ENCODE results near the gene PRRG4.
A peak's percentile ranks its signal among the peaks of the same experiment; 100 is the strongest.
"Not testable (repeated sequence)": the region's sequence is repeated elsewhere in the genome, so short reads cannot be mapped to it uniquely, and the experiment has no call there.

The PRRG4 gene

DNA sequence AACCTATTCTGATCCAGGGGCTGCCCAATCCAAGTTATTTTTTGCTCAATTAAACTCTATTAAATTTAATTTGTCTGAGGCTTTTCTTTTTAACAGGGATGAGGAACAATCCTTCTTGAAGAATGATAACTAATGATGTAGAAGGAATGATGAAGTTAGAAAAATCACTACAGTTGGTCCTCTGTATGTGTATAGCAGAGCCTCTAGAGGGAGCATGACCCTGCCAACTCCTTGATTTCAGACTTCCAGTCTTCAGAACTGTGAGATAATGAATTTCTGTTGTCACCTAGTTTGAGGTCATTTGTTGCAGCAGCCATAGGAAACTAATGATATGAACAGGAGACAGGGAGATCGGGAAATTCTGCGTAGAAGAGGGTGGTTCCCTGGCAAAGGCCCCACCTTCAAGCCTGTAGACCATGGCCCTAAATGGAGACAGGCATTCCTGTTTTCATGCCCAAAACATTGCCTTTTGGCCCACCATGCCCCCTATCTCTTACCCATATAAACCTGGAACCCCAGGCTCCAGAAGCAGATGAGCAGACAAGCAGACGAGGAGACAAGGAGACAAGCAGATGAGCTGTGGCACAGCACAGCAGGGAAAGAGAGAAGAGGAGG is 55.1 kb downstream of the PRRG4 start:
- Mint-ChIP-seq H3K4me1 (no peaks in the 10 kb centered on the region), H3K9me3 (no peaks in the 10 kb centered on the region), H3K36me3 (ENCODE audit: low read depth) (no peaks in the 10 kb centered on the region), H3K27me3 (no peaks in the 10 kb centered on the region), H3K27ac (no peak overlapping the region), H3K4me3 (no peak overlapping the region)
- DNase-seq (no peak), ATAC-seq (no peak)

DNA sequence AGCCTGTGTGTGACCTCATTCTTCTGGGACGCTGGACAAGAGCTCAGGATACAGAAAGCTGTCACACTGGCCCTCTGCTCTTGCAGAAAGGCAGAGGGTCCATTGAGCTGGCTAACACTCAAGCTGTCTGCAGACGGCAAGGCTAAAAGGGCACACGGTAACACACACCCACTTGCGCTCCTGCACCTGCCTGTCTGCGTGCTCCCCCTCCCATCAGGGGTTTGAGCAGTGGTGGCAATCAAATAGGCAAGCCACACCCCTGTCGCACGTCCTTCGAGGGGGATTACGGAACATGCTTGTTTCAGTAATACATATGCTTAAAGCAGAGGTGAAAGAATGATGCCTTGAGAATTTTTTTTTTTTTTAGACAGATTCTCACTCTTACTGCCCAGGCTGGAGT is 55.8 kb downstream of the PRRG4 start:
- H3K9me3 Mint-ChIP-seq: no peaks in the 10 kb centered on the region
- H3K36me3 Mint-ChIP-seq (ENCODE audit: low read depth): no peaks in the 10 kb centered on the region
- no peak overlapping the region for H3K4me3 Mint-ChIP-seq
- DNase-seq (no peak), ATAC-seq (no peak)
- no peak overlapping the region for H3K27ac Mint-ChIP-seq
- H3K4me1 Mint-ChIP-seq: no peaks in the 10 kb centered on the region
- no peaks in the 10 kb centered on the region for H3K27me3 Mint-ChIP-seq

DNA sequence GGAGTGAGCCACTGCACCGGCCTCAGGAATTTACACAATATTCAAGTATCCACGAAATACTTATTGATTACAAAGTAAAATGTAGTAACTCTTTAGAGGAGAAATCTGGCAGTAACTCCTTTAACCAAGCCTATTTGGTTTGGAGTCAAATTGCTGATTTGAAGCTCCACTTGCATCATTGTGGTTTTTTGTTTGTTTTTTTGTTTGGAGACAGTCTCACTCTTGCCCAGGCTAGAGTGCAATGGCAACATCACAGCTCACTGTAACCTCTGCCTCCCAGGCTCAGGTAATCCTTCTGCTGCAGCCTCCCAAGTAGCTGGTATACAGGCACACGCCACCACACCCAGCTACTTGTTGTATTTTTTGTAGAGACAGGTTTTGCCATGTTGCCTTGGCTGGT is 56.5 kb downstream of the PRRG4 start:
- Mint-ChIP-seq H3K27ac (no peak overlapping the region), H3K9me3 (no peaks in the 10 kb centered on the region), H3K36me3 (ENCODE audit: low read depth) (no peaks in the 10 kb centered on the region), H3K27me3 (no peaks in the 10 kb centered on the region), H3K4me1 (no peaks in the 10 kb centered on the region), H3K4me3 (no peak overlapping the region)
- ATAC-seq: no peak
- no peak for DNase-seq

DNA sequence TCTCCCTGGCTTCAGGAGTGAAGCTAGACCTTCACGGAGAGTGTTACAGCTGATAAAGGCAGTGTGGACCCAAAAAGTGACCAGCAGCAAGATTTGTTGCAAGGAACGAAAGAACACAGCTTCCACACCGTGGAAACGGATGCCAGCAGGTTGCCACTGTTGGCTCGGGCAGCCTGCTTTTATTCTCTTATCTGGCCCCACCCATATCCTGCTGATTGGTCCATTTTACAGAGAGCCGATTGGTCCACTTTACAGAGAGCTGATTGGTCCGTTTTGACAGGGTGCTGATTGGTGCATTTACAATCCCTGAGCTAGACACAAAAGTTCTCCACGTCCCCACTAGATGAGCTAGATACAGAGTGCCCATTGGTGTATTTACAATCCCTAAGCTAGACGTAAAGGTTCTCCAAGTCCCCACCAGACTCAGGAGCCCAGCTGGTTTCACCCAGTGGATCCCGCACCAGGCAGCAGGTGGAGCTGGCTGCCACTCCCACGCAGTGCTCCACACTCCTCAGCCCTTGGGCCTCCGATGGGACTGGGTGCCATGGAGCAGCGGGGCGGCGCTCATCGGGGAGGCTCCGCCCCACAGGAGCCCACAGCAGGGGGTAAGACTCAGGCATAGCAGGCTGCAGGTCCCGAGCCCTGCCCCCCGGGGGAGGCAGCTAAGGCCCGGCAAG is 58.1 kb downstream of the PRRG4 start:
- not testable (repeated sequence) for H3K4me1 Mint-ChIP-seq; H3K4me3 Mint-ChIP-seq; H3K27me3 Mint-ChIP-seq; H3K36me3 Mint-ChIP-seq (ENCODE audit: low read depth); ATAC-seq; H3K27ac Mint-ChIP-seq; DNase-seq; H3K9me3 Mint-ChIP-seq

DNA sequence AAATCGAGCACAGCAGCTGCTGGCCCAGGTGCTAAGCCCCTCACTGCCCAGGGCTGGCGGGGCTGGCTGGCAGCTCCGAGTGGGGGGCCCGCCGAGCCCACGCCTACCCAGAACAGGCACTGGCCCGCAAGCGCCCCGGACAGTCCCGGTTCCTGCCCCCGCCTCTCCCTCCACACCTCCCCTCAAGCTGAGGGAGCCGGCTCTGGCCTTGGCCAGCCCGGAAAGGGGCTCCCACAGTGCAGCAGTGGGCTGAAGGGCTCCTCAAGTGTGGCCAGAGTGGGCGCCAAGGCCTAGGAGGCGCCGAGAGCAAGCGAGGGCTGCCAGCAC is 58.6 kb downstream of the PRRG4 start:
- not testable (repeated sequence) for H3K27me3 Mint-ChIP-seq; H3K36me3 Mint-ChIP-seq (ENCODE audit: low read depth); H3K4me1 Mint-ChIP-seq; H3K27ac Mint-ChIP-seq; DNase-seq; H3K4me3 Mint-ChIP-seq; H3K9me3 Mint-ChIP-seq; ATAC-seq

DNA sequence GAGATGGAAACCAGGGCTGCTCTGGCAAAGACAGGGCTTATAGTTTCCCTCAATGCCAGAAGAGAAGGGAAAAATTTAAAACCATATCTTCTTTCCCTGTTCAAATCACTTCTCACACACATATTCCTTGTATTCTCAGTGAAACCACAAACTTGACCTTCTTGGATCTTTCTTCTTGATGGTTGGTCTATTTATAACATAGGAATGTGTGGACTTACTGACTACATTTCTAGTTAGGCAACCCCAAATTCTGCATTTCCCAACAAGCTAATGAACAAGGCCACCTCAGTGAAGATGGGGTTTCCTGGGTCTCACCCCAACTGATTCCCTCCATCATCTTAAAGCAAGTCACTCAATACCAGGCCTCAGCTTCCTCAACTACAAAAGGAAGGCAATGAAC is 59.1 kb downstream of the PRRG4 start:
- no peak for DNase-seq
- peaks cover 10% of the 10 kb centered on the region for H3K4me1 Mint-ChIP-seq

DNA sequence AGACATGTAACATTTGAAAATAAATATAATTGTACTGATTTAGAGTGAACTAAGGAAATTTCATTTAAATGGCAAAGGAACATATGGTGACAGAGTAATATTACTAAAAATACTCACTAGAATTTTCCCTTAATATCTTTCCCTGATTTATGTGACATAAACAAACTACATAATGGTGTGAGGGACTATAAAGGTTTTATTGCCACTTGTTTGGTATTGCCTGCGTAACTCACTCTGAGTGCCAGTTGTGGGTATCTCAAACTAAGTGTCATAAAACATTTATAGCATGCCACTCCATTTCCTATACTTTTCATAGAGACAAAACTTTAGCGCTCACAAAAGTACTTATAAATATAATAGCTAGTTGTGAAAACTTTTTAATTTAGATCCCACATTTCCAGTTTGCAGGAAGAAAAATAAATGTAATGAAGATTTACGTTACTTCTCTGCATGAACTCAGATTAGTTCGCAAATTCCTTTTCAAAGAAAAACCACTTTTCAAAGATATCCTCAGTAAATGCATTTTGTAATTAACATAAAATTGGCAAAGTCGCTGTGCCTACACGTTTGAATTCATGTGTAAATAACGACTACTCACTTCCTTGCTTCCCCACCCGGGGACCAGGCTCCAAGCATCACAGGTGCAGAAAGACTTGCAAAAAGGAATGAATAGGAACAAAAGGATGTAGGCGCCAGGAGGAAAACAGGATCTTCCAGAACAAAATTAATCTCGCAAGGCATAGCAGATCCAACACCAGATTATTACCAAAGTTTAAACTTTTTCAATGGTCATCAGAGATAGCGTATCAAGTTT is 61.3 kb downstream of the PRRG4 start:
- ATAC-seq: no peak
- H3K36me3 Mint-ChIP-seq (ENCODE audit: low read depth): peaks cover 5% of the 10 kb centered on the region
- no peaks in the 10 kb centered on the region for H3K9me3 Mint-ChIP-seq

More for the DNA sequence above, 59.1 kb downstream of the PRRG4 start:
- Mint-ChIP-seq H3K9me3 (no peaks in the 10 kb centered on the region), H3K36me3 (ENCODE audit: low read depth) (no peaks in the 10 kb centered on the region), H3K27ac (no peak overlapping the region), H3K27me3 (no peaks in the 10 kb centered on the region), H3K4me3 (no peak overlapping the region)
- ATAC-seq: no peak

DNA sequence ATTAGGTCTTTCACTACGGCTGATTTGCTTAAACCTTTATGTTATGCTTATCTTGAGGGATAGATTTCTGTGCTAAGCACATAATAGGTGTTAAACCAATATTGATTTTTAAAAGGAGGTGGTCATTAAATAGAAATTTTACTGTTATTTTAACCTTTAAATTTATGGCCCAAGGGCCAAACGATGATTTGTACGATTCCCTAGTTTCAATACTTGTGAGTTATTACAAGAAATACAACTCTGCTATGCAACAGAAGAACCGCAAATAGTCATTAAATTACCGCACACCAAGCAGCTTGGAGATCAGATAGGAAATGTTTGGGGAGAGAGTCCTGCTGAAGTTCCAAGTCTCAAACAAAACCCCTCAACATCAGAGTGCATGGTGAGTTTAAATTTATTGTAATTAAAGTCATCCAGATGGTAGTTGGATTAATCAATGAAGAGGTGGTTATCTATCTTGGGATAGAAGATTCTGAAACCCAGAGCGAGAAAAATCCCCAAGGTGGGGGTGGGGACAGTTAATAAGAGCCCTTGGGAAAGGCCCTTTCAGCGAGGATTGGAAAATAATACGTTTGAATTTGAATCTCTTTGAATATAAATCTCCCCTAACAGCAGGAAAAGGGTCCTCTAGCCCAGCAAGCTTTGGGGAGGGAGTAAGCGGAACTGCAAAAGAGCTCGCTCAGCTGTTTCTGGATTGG is 62.1 kb downstream of the PRRG4 start:
- peaks cover 5% of the 10 kb centered on the region for H3K36me3 Mint-ChIP-seq (ENCODE audit: low read depth)
- DNase-seq: peak; percentile 47
- no peaks in the 10 kb centered on the region for H3K27me3 Mint-ChIP-seq
- peaks cover 34% of the 10 kb centered on the region for H3K4me1 Mint-ChIP-seq
- H3K27ac Mint-ChIP-seq: peak overlapping the region; percentile 92
- H3K4me3 Mint-ChIP-seq: peak overlapping the region; percentile 81
- peak; percentile 27 for ATAC-seq
- no peaks in the 10 kb centered on the region for H3K9me3 Mint-ChIP-seq

More for the DNA sequence above, 61.3 kb downstream of the PRRG4 start:
- Mint-ChIP-seq H3K4me3 (peak overlapping the region; percentile 81), H3K27ac (no peak overlapping the region), H3K27me3 (no peaks in the 10 kb centered on the region), H3K4me1 (peaks cover 30% of the 10 kb centered on the region)
- DNase-seq: no peak

DNA sequence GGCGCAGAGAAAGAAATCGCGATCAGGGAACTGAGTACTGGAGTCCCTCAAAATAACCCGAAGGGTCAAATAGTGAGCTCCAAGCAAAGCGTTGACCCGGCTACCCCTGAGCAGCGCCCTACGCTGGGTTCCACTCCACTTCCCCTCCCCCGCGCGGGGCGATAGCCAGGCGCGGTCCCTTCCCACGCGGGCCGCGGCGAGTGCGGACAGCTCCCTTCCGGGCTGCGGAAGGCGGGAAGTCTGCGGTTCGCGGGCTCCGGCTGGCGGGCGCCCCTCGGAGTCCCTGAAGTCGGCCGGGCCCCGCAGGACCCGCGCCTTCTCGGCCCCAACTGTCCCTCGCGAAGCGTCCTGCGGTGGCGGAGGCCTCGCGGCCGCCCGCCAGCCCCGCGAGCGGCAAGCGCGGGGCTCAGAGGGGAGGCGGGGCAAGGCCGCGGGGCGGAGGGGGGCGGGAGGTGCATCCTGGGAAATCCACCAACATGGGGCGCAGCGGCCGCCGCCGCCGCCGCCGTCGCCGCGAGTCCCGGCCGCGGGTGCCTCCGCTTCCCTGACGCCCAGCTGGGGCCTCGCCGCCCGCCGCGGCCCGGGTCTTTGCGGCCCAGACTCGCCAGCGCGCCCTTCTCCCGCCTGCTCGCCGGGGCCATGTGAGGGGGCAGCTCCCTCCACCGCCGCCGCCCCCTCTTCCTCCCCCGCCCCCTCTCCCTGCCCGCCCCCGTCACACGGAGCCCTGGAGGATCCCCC is 62.8 kb downstream of the PRRG4 start, which contains the start of gene QSER1:
Gene QSER1 (plus strand): TSS at position 457 of the 738 bp plus-strand sequence. CDS start 315 bp downstream, outside the sequence.
- ATAC-seq (peak; percentile 53), DNase-seq (peak; percentile 70)
- Mint-ChIP-seq H3K27me3 (no peaks in the 10 kb centered on the region), H3K27ac (peak within 1 kb of the TSS; percentile 94), H3K9me3 (no peaks in the 10 kb centered on the region), H3K36me3 (ENCODE audit: low read depth) (peaks cover 5% of the 10 kb centered on the region), H3K4me1 (peaks cover 38% of the 10 kb centered on the region), H3K4me3 (peak within 1 kb of the TSS; percentile 94)

DNA sequence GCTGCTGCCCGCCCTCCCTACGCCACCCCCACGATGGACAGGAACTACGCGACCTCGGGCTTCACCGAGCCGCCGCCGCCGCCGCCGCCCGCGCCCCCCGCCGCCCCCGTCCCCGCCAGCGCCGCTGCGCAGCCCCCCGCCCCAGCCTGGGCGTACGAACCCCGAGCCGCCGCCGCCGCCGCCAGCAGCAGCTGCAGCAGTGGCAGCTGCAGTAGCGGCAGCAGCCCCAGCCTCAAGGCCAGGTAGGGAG is 63.3 kb downstream of the PRRG4 start:
- DNase-seq (no peak), ATAC-seq (peak; percentile 15)
- Mint-ChIP-seq H3K4me3 (peak overlapping the region; percentile 94), H3K9me3 (no peaks in the 10 kb centered on the region), H3K4me1 (peaks cover 43% of the 10 kb centered on the region), H3K27ac (no peak overlapping the region), H3K36me3 (ENCODE audit: low read depth) (peaks cover 5% of the 10 kb centered on the region), H3K27me3 (no peaks in the 10 kb centered on the region)

DNA sequence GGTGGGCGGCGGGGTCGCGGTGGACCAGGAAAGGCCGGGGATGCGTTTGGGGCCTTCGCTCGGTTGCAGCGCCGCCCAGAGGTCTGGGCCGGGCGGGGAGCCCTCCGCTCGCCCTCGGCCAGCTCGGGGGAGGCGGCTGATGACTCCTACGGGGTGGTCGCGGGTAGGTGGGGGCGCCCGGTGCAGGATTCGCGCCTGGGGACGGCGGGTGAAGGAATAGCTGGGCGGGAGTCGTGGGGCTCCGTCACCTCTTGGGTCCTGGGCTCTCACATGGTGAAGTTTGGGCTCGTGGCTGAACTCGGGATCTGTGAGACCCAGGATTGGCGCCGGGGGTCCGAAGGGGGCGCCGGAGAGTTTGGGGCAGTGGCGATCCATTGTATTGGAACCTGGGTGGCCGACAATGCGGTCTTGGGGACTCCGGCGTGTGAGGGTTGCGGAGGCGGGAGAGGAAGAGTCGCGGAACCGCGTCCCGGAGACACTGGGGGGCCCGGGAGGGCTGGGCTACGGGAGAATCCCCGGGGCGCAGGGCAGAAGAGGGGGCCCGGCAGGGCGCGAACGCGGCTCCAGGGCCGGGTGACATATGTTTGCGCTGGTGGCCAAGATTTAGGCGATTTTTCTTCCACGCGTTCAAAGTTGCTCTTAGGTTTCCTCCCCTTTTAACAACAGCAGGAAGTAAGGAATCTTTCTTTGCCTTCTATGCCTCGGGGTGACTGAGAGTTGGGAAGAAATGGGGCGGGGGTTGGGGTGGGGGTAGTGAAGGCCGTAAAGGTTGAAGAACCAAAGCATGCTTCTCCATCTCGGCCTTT is 63.8 kb downstream of the PRRG4 start:
- Mint-ChIP-seq H3K27ac (peak overlapping the region; percentile 94), H3K4me3 (peak overlapping the region; percentile 94), H3K27me3 (no peaks in the 10 kb centered on the region), H3K36me3 (ENCODE audit: low read depth) (peaks cover 5% of the 10 kb centered on the region), H3K9me3 (no peaks in the 10 kb centered on the region), H3K4me1 (peaks cover 44% of the 10 kb centered on the region)
- ATAC-seq (peak; percentile 42), DNase-seq (peak; percentile 65)

DNA sequence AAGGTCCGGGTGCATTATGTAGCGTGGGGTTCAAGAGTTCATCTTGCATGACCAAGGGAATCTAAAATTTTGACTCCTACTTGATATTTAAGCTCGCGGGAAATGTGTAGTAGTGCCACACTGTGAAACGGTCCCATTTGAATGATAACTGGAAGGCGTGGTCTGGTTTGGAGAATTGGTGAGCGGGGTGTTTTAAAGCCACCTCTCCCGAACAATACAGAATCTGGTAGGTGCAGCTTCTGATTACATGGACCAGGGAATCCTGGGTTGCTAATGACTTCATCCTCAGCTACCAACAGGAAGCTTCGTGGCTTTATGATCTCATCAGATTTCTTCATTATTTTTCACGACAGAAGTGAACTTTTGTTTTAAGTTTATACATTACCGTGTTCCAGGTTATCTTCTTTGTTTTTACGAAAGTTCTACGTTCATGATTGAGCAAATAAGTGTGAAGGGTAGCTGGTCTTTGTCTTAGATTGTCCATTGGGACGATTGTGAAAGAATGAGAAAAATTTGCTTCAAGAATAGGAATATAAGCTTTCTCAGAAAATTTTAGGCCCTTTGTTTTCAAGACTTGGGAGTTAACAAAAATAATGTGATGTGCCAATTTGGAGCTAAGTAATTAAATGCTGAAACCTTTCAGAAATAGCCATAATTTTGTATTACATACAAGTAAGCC is 64.6 kb downstream of the PRRG4 start:
- Mint-ChIP-seq H3K4me1 (peaks cover 48% of the 10 kb centered on the region), H3K4me3 (peak overlapping the region; percentile 94), H3K27me3 (no peaks in the 10 kb centered on the region), H3K36me3 (ENCODE audit: low read depth) (peaks cover 5% of the 10 kb centered on the region), H3K9me3 (no peaks in the 10 kb centered on the region), H3K27ac (peak overlapping the region; percentile 94)
- DNase-seq (peak; percentile 30), ATAC-seq (peak; percentile 66)

DNA sequence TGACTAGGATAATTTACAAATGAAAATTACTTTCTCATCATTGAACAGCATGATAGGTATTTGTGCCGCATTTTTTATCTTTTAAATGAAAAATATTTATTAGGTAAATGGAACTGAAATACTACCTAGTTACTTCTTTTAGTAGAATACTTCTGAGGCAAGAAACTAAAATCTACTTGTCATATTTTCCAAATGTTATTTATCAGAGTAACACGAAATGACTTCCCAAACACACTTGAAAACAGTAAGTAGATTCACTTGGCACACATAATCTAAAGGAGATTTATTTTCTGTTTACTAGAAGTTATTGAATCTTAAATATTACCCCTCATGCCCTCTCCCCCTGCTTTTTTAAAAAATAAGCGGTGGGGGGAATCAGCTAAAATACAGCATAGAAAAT is 65.2 kb downstream of the PRRG4 start:
- Mint-ChIP-seq H3K27ac (peak overlapping the region; percentile 44), H3K36me3 (ENCODE audit: low read depth) (peaks cover 6% of the 10 kb centered on the region), H3K27me3 (no peaks in the 10 kb centered on the region), H3K4me1 (peaks cover 54% of the 10 kb centered on the region), H3K4me3 (peak overlapping the region; percentile 94), H3K9me3 (no peaks in the 10 kb centered on the region)
- DNase-seq (no peak), ATAC-seq (no peak)

All from activated naive CD8-positive, alpha-beta T cell treated with anti-CD3 and anti-CD28 coated beads, Interleukin-2, amount 50 U/mL, for 24 hours (primary cell).